GM10847 (cell line): ENCODE measurements around the gene POMT2.

ENCODE experiments used
- POLR2A ChIP-seq: IDR thresholded peaks from 2 replicates; pipeline ENCODE4 v1.6.1; 2011; ENCODE audit not compliant: insufficient read length; ENCODE audit errors: extremely low read depth

POMT2 gene, protein sequence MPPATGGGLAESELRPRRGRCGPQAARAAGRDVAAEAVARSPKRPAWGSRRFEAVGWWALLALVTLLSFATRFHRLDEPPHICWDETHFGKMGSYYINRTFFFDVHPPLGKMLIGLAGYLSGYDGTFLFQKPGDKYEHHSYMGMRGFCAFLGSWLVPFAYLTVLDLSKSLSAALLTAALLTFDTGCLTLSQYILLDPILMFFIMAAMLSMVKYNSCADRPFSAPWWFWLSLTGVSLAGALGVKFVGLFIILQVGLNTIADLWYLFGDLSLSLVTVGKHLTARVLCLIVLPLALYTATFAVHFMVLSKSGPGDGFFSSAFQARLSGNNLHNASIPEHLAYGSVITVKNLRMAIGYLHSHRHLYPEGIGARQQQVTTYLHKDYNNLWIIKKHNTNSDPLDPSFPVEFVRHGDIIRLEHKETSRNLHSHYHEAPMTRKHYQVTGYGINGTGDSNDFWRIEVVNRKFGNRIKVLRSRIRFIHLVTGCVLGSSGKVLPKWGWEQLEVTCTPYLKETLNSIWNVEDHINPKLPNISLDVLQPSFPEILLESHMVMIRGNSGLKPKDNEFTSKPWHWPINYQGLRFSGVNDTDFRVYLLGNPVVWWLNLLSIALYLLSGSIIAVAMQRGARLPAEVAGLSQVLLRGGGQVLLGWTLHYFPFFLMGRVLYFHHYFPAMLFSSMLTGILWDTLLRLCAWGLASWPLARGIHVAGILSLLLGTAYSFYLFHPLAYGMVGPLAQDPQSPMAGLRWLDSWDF

DNA sequence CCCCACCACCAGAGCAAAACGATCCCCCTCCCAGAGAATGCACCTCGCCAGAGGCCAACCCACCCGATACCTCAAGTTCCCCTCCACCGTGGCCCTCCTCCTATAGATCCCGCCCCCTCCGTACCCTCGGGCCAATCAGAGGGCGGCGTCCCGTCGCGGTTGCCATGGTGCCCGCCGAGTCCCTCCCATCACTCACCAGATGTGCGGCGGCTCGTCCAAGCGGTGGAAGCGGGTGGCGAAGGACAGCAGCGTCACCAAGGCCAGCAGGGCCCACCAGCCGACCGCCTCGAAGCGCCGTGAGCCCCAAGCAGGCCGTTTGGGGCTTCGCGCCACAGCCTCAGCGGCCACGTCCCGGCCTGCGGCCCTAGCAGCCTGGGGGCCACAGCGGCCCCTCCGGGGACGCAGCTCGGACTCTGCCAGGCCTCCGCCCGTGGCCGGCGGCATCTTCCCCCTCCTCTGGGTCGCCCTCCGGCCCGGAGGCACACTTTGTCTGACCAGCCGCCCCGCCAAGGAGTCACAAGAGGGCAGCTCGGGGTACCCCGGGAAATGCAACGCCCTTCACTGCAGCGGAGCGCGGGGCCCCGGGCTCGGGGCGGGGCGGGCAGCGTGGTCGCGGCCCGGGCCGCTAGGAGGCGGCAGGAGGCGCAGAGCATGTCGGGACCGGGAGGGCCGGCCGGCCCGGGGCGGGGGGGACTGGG is at the start of gene POMT2:
TSS of gene POMT2 (minus strand) at position 646 of the 698 bp plus-strand sequence. CDS start at position 444, 202 bp downstream.
- peak; percentile 12 for TF ChIP-seq POLR2A

DNA sequence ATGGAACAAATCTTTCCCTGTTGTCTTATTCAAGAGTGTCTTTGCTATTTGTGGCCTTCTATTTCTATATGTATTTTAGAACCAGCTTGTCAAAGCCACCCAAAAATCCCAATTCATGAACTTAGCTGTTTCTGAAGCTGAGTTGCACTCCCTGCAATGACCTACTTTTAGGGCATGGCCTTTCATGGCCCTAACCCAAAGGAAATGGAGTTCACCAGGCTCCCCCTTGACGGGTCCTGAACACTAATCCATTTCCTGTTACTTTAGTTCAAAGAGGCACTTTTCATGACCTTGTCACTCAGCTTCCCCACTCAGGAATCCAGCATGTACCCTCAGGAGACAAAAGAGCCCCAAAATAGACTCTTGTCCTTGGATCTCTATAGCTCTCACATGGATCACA is 48.6 kb upstream of the POMT2 start:
- TF ChIP-seq POLR2A, result no peak

DNA sequence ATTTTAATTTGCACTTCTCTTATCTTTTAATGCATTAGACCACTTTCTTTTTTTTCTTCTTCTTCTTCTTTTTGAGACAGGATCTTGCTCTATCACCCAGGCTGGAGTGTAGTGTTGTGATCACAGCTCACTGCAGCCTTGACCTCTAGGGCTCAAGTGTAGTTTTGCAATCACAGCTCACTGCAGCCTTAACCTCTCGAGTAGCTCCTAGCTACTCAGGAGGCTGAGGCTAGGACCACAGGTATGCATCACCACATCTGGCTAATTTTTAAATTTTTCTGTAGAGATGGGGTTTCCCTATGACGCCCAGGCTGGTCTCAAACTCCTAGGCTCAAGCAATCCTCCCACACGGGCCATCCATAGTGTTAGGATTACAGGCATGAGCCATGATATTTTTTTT is 43.5 kb upstream of the POMT2 start:
- TF ChIP-seq POLR2A, result no peak

DNA sequence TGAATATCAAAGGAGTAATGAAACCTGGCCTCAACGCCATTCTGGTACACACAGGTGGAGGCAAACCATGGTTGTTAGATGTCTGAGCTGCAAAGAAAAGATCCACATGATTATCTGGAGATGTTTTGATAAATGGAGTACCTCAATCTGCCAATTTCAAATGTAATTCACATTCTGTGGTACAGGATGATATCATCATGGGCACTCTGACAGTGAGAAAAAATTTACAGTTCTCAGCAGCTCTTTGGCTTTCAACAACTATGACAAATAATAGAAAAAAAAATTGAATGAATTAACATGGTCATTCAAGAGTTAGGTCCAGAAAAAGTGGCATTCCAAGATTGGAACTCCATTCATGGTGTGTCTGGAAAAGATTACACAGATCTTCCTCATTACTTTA is 38.9 kb upstream of the POMT2 start:
- no peak for TF ChIP-seq POLR2A

DNA sequence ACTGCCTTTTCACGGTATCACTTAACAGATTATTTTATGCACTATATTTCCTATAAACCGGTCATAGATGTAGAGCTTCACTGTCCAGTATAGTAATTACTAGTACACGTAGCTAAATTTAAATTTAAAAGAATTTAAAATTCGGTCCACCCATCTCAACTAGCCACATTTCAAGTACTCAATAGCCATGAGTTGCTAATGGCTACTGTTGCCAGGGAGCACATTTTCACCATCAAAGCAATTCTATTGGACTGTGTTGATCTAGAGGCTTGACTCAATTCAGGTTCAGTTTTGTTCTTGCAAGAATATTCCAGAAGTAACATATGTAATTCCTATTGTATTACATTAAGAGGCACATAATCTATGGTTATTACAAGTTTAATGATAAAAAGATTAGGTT is 36.2 kb upstream of the POMT2 start:
- TF ChIP-seq POLR2A, result no peak

DNA sequence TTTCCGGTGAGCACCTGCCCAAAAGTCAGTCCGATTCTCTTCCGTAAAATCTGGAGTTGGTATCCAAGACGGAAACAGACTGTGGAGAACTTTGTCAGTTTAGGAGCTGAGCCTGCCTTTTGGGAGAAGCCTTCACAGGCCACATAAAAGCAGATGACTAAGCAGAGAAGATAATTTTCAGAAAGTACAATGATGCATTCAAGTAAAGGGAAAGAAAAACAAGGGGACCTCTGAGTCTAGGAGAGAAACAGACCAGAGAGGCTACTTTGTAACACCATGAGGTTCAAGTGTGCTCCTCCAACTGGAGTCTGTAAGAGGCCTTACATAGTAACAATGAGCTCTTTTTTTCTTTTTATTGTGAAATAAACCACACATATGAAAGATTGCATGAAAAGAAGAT is 35.1 kb upstream of the POMT2 start:
- no peak for TF ChIP-seq POLR2A

DNA sequence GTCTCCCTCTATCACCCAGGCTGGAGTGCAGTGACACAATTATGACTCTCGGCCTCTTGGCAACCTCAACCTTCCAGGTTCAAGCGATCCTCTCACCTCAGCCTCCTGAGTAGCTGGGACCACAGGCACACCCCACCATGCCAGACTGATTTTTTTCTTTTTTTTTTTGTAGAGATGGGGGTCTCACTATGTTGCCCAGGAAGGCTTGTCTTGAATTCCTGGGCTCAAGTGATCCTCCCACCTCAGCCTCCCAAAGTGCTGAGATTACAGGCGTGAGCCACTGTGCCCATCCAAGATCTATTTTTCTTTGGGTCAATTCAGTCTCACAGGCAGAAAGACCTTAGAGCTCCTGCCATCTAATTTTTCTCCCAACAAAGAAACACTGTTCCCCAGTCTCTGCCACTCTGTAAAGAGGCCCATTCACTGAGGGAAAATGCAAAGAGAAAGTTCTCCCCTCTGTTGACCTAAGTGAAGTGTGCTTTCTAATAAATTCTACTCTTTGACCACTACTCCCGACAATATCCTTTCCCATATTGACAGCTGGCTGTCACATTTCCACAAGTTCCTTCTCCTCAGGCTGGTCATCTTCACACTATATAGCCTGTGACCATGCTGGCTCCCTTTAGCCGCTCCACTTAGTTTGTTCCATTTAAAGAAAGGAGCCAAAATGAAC is 32.9 kb upstream of the POMT2 start:
- no peak for TF ChIP-seq POLR2A

DNA sequence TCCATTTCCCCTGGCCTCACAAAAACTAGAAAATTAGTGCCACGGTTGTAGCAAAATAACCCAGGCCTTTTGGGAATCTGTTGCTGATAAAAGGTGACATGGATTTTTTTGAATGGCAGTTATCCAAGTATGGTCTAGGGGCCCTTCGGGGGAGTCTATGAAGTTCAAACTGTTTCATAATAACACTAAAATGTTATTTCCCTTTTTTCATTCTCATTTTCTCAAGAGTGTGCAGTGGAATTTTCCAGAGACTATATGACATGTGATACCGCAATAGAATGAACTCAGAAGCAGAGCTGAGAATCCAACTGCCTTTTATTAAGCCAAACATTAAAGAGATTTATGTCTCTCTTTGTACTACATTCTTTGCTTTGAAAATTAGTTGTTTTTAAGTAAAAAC is 27.1 kb upstream of the POMT2 start:
- no peak for TF ChIP-seq POLR2A

DNA sequence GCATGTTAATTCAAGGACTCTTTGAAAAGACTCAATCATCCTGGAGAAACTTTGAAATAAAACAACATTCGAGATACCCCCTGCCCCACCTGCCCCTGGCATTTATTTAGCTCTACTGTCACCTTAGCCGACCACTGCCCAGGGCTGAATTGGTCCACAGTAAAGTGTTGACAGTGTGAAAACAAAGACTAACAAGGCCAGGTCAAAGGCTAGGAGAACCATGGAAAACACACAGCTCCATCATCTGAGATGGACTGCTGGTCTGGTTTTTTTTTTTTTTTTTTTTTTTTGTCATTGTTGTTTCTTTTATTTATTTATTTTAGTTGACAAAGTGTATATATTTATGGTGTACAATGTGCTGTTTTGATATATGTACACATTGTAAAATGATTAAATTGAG is 25.8 kb upstream of the POMT2 start:
- TF ChIP-seq POLR2A, result no peak

DNA sequence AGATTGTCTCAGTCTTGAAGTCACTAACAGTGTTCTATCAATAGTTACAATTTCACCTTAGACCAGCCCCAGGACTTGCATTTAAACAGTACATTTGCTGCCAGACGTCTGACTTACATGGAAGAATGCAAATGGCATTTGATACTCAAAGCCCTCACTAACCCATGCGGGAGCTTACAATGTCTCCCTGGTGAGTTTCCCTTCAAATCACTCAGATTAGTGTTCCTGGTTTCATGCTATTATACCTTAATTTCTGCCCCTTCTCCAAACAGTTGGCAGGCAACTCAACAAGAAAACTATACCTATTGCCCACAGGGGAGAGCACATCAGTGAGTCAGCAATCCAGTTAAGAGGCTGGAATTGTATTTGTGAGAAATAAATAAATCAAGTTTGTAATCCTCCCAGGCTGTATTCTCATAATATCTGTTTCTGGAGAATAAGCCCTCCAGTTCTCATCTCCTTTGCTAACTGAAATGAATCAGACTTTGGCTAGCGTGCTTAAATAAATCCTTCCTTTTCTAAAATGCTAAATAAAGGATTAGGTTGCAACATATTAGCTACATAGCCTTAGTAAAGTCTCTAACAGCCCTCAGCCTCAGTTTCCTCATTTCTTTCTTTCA is 23.8 kb upstream of the POMT2 start:
- TF ChIP-seq POLR2A, result no peak

DNA sequence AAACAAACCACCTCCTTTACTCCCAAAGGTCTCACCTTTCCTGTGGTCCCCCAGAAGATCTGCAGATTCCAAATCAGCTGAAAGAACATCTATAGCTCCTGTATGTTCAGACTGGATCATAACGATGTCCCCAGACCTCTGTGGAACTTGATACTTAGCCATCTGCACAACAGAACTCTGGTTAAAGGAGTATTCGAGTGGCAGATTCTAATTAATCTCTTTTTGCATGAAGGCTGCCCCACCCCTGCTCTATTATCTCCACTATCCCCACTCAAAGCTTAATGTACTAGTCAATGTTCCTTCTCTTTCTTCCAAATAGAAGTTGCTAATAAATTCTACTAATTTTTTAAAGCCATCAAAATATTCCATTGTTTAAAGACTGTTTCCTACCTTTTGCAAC is 23.0 kb upstream of the POMT2 start:
- no peak for TF ChIP-seq POLR2A

DNA sequence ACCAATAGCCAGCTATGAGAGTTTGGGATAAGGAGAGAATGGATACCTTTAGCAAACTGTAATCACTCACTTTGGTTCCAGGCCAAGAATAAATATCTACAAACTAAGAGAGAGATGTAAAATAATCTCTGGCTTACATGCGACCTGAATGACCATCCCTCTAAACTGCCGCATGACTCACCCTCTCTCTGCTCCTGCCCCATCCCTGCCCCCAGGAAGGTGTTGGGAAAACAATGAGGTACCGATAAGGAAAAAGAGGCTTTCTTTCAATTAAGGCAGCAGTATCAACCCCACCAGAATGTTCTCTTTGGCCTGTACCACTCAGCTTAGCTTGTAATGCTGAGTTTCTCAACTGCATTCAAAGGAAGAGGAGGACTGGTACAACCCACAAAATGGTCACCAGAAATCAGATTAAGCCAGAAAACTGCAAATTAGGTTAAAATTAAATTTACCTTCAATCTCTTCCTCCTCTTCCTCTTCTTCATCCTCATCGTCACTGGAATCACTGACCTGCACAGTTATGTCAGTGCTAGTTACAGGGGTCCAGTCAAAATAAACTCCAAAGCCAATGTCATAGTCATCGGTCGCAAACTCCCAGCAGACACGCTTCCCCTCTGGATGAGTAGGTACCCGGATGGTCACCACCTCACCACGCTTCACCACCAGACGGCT is 22.2 kb upstream of the POMT2 start:
- no peak for TF ChIP-seq POLR2A

DNA sequence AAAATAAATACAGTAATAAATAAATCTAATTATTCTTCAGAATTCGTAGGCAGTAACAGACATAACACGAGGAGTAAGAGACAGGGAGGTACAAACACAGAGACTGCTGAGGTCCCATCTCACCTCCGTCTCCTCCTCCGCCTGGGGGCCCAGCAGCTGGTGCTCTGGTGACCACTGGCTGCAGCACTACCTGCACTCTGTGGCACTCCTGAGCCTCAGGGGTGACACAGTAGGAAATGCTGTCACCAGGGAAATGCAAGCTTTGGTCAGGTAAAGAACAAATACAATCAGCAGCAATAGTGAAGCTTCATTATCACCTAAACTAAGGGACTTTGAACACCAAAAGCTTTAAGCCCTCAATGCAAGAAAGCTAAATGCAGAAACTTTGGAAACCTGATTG is 19.7 kb upstream of the POMT2 start:
- no peak for TF ChIP-seq POLR2A

DNA sequence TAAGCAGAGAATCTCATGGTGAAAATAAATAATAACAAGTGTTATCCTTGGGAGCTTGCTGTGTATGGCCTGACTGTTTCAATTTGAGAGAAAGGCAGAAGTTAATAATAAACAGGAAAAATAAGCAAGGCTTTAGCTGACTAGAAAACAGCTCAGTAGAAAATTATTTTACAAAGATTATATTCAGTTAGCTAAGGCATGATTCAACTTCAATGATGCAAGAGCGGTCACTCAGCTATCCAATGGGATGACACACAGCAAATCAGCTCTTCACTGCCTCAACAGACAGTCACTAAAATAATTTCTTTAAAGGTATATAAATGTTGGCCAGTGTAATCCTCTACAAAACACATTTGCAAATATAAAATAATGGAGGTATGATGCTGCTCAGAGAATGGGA is 18.7 kb upstream of the POMT2 start:
- TF ChIP-seq POLR2A, result no peak
